ENCODE data around the gene C5orf63. TPM values are rescaled to one million over a fixed set of nuclear protein-coding genes. Genes with fewer than 3 reads are reported as not detected.
A peak's percentile ranks its signal among the peaks of the same experiment; 100 is the strongest.

The C5orf63 gene
- total and polyA plus RNA-seq, 2 of the 8 experiments (the other 6 are each of a cell fraction or from before 2014, with no cell fraction given) = 0.67 to 0.71 TPM

DNA sequence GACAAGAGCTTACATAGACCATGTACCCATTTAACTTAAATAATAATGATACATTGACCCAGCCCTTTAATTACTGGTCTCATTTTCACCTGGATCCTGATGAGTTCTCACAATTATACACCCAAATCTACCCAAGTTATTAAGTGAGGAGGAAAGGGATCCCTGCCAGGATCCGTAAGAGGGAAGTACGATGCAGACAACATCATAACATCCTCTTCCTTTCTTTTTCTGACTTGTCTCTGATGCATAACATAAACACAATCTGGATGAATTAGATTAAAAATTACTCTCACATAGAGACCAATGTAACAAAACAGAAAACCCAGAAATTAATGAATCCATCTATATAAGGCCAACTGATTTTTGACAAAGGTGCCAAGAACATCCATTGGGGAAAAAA lies 59.9 kb downstream of the C5orf63 start:
- no peak overlapping the region for H3K4ac ChIP-seq (replicated peaks; ENCODE audit: insufficient read length, low read depth, low read length)
- H3K27ac ChIP-seq (ENCODE audit: low read depth, low read length) = no peak overlapping the region
- H3K18ac ChIP-seq (ENCODE audit: extremely low read depth, low read length) = no peak overlapping the region
- H3K9me3 ChIP-seq (ENCODE audit: insufficient read depth in 2 of 2, low read depth in 1 of 2, low read length in 1 of 2) = no peaks in the 10 kb centered on the region
- H4K5ac ChIP-seq (ENCODE audit: insufficient read length, low read depth, low read length) = no peak overlapping the region
- H2BK120ac ChIP-seq (replicated peaks; ENCODE audit: low read depth, low read length) = no peak overlapping the region
- no peak overlapping the region for H3K4me3 ChIP-seq (ENCODE audit: extremely low read depth in 1 of 4, insufficient read depth in 2 of 4, low read depth in 3 of 4, low read length in 4 of 4)
- H3K14ac ChIP-seq (ENCODE audit: insufficient read length) = no peak overlapping the region
- DNase-seq (ENCODE audit: low read depth in 1 of 2, low spot score in 2 of 2) (no peak), FAIRE-seq (no peak)
- H2AFZ ChIP-seq (ENCODE audit: low read length) = no peak overlapping the region
- H2BK12ac ChIP-seq (ENCODE audit: low read depth, low read length) = no peak overlapping the region
- no peak overlapping the region for H3K23ac ChIP-seq (ENCODE audit: insufficient read length)
- no peak overlapping the region for H4K91ac ChIP-seq (replicated peaks; ENCODE audit: insufficient read length, low read length)
- no peaks in the 10 kb centered on the region; the same call in 1 of the 2 replicates for H3K79me1 ChIP-seq (ENCODE audit: low read depth, low read length)
- no peak overlapping the region for H2BK15ac ChIP-seq (ENCODE audit: low read length)
- POLR2A ChIA-PET (ENCODE audit: partially characterized antibody) = no interaction called here
- H3K36me3 ChIP-seq (ENCODE audit: control insufficient read depth in 2 of 4, insufficient read depth in 4 of 4, low read length in 3 of 4) = no peaks in the 10 kb centered on the region
- 87% methylated on average over 2 of the region's 2 CpGs; no CpG with 5 or more reads in 1 of the 2 experiments for WGBS, 2 experiments (ENCODE audit: extremely low coverage in 1 of 2, insufficient coverage in 1 of 2, insufficient read length in 1 of 2, insufficient replicate concordance in 2 of 2, low coverage in 1 of 2, low lambda C conversion rate in 2 of 2, missing lambda C conversion rate in 1 of 2)
- H3K56ac ChIP-seq (replicated peaks; ENCODE audit: insufficient read length, low read depth, low read length) = no peak overlapping the region
- H4K20me1 ChIP-seq (replicated peaks in 1 of 2; ENCODE audit: control insufficient read depth in 1 of 2, insufficient read depth in 2 of 2, low read length in 2 of 2) = peaks cover 0 to 1% of the 10 kb centered on the region in 2 experiments
- no peaks in the 10 kb centered on the region for H3K27me3 ChIP-seq (replicated peaks in 1 of 4; ENCODE audit: control insufficient read depth in 3 of 4, extremely low read depth in 1 of 4, insufficient read depth in 3 of 4, low read length in 3 of 4)
- no peaks in the 10 kb centered on the region; a peak in 1 of 7 replicates for H3K4me1 ChIP-seq (replicated peaks in 1 of 4; ENCODE audit: control insufficient read depth in 3 of 4, insufficient read depth in 4 of 4, low read length in 3 of 4)
- H3K9ac ChIP-seq (replicated peaks in 1 of 4; ENCODE audit: extremely low read depth in 1 of 4, low read depth in 3 of 4, low read length in 3 of 4) = peak overlapping the region in 1 of 4 experiments; percentile 34; a peak in 1 of 7 replicates
- no peak overlapping the region for H2BK5ac ChIP-seq (ENCODE audit: low read depth, low read length)
- H3K79me2 ChIP-seq (ENCODE audit: control insufficient read depth in 1 of 2, insufficient read depth in 2 of 2, low read length in 2 of 2) = peaks cover 0 to 10% of the 10 kb centered on the region in 2 experiments; a peak in 2 of 4 replicates
- no peak overlapping the region for H2BK20ac ChIP-seq (ENCODE audit: low read length)
- no peak overlapping the region for H4K8ac ChIP-seq (ENCODE audit: extremely low read depth, insufficient read depth, low read length)
- no peak overlapping the region for H2AK5ac ChIP-seq (ENCODE audit: low read depth, low read length)
- H3K23me2 ChIP-seq (ENCODE audit: low read depth, low read length) = no peaks in the 10 kb centered on the region
- CTCF ChIA-PET (ENCODE audit: partially characterized antibody) = interaction anchor here (0.7 to 1.4 kb wide), 2 partner anchors 15 kb away, joined by 4 to 5 read pairs; no protein-coding TSS in a partner anchor
- H3K4me2 ChIP-seq (ENCODE audit: insufficient read depth in 1 of 2, low read depth in 2 of 2, low read length in 2 of 2) = no peak overlapping the region
- TF ChIP-seq MAFK (IDR thresholded peaks at IDR 0.05; ENCODE audit: low read depth, low read length) = no peak
- TF ChIP-seq JUND (IDR thresholded peaks at IDR 0.05; ENCODE audit: low read length) = no peak
- no peak for TF ChIP-seq KDM4A (IDR thresholded peaks at IDR 0.05; ENCODE audit: low read depth, low read length, severe bottlenecking)
- TF ChIP-seq TAF7 (optimal IDR thresholded peaks at IDR 0.05; ENCODE audit: borderline replicate concordance, low read depth, low read length) = no peak
- no peak for TF ChIP-seq KDM1A (IDR thresholded peaks at IDR 0.05; ENCODE audit: borderline replicate concordance, low read length)
- no peak for TF ChIP-seq GTF2F1 (IDR thresholded peaks at IDR 0.05; ENCODE audit: borderline replicate concordance, low read depth, low read length)
- no peak for TF ChIP-seq SIN3A (conservative IDR thresholded peaks at IDR 0.05 in 1 of 2, IDR thresholded peaks at IDR 0.05 in 1 of 2; ENCODE audit: low read depth in 1 of 2, low read length in 2 of 2)
- no peak for TF ChIP-seq EGR1 (IDR thresholded peaks at IDR 0.05; ENCODE audit: borderline replicate concordance, low read depth, low read length)
- TF ChIP-seq NANOG (IDR thresholded peaks at IDR 0.05; ENCODE audit: insufficient read depth, low read depth, low read length, poor library complexity, severe bottlenecking) = no peak
- TF ChIP-seq, protein P1, sequence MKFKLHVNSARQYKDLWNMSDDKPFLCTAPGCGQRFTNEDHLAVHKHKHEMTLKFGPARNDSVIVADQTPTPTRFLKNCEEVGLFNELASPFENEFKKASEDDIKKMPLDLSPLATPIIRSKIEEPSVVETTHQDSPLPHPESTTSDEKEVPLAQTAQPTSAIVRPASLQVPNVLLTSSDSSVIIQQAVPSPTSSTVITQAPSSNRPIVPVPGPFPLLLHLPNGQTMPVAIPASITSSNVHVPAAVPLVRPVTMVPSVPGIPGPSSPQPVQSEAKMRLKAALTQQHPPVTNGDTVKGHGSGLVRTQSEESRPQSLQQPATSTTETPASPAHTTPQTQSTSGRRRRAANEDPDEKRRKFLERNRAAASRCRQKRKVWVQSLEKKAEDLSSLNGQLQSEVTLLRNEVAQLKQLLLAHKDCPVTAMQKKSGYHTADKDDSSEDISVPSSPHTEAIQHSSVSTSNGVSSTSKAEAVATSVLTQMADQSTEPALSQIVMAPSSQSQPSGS (IDR thresholded peaks at IDR 0.05; ENCODE audit: low read length) = no peak
- TF ChIP-seq TAF1 (IDR thresholded peaks at IDR 0.05; ENCODE audit: low read depth, low read length) = no peak
- TF ChIP-seq JUN (IDR thresholded peaks at IDR 0.05; ENCODE audit: low read depth, low read length) = no peak

Measured in H1 (cell line).